GM18868 (cell line): Measurements from ENCODE around the gene ATAD1.
"Not testable (repeated sequence)": the region's sequence is repeated elsewhere in the genome, so short reads cannot be mapped to it uniquely, and the experiment has no call there.

ENCODE experiments used
- ATAC-seq: cut with Tn5 transposase; IDR thresholded peaks from one replicate; pipeline ENCODE4 v1.9.1; 2021; ENCODE audit warnings: mild to moderate bottlenecking, moderate library complexity; ENCODE audit not compliant: unreplicated experiment

The ATAD1 gene

GRCh38 chr10:87803831-87804230 is 14.2 kb downstream of the ATAD1 start:
- no peak for ATAC-seq

DNA sequence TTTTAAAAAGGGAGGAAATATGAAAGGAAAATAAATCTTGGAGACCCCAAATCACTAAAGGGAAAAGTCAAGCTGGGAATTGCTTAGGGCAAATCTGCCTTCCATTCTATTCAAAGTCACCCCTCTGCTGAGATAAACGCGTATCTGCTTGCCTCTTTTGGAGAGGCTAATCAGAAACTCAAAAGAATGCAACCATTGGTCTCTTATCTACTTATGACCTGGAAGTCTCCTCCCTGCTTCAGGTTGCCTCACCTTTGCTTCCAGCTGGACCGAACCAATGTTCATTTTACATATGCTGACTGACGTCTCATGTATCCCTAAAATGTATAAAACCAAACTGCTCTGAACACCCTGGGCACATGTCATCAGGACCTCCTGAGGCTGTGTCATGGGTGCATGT is 14.7 kb downstream of the ATAD1 start:
- ATAC-seq = no peak

GRCh38 chr10:87801813-87802435 is 16.1 kb downstream of the ATAD1 start:
- ATAC-seq = not testable (repeated sequence)

- ATAC-seq = no peak
These were observed 18.2 kb downstream of the ATAD1 start for GRCh38 chr10:87799860-87800259.

GRCh38 chr10:87798082-87798481 is 19.9 kb downstream of the ATAD1 start:
- no peak for ATAC-seq

DNA sequence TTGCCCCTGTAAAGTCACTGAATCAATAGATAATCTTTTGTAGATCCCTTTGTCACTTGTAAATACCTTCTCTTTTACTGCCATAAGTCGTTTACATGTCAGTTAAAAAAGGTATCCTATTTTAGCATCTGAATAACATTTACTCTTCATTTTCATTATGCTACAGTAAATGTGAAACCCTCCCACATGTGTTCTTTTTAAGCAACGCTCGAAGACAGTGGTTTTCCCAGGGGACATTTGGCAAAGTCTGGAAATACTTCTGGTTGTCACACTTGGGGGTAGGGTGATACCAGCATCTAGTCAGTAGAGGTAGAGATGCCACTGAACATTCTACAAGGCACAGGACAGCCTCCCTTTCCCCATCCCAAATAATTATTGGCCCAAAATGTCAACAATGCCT is 23.7 kb downstream of the ATAD1 start:
- ATAC-seq = peak; percentile 72

- no peak for ATAC-seq
These were observed 27.8 kb downstream of the ATAD1 start for GRCh38 chr10:87790185-87790584.

DNA sequence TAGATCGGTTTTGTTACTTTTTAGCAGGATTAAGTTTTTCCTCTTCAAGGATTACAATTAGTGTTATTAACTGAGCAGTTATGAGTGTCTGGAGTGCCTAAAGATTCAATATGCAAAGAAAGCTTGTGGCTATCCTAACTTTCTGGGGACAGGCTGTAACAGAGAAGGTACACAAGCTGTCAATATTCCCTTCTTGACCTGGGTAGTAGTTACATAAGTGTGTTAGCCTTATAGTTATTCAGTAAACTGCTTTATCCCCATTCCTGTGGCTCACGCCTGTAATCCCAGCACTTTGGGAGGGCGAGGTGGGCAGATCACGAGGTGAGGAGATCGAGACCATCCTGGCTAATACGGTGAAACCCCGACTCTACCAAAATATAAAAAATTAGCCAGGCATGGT is 31.6 kb downstream of the ATAD1 start:
- no peak for ATAC-seq

- ATAC-seq = no peak
These were observed 35.3 kb downstream of the ATAD1 start for GRCh38 chr10:87782721-87783120.

- no peak for ATAC-seq
These were observed 36.5 kb downstream of the ATAD1 start for GRCh38 chr10:87781545-87781944.

DNA sequence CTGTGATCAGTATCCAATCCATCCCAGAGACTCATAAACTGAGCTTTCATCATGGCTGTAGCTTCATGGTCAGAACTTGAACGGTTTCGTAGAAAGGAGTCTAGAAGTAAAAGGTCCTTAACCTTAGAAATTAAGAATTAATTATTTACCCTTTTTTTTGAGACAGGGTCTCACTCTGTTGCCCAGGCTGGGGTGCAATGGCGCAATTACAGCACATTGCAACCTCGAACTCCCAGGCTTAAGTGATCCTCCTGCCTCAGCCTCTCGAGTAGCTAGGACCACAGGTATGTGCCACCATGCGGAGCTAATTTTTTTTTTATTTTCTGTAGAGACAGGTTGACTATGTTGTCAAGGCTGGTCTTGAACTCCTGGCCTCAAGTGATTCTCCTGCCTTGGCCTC is 41.7 kb downstream of the ATAD1 start:
- ATAC-seq = no peak

- ATAC-seq = no peak
These were observed 42.3 kb downstream of the ATAD1 start for GRCh38 chr10:87775766-87776165.

DNA sequence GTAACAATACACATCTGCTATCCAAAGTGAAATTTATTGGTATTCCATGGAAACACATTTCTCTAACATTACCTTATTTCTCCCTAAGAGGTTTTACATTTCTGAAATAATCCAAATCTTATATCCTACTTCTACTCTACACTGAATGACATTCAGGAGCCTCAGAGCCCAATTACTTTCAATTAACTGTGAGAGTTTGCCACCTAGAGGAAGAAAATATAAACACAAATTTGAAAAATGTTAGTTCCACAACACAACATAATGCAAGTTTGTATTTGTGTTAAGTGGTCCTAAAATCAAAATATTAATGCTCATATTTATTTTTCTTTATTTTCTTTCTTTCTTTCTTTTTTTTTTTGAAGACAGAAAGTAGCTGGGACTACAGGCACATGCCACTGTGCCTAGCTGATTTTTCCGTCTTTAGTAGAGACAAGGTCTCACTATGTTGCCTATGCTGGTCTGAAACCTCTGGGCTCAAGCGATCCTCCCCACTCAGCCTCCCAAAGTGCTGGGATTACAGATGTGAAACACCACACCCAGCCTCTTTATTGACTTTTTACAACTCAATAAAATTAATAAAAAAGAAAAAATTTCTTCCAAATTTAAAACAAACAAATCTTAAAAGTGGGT is 46.0 kb downstream of the ATAD1 start:
- ATAC-seq = no peak

DNA sequence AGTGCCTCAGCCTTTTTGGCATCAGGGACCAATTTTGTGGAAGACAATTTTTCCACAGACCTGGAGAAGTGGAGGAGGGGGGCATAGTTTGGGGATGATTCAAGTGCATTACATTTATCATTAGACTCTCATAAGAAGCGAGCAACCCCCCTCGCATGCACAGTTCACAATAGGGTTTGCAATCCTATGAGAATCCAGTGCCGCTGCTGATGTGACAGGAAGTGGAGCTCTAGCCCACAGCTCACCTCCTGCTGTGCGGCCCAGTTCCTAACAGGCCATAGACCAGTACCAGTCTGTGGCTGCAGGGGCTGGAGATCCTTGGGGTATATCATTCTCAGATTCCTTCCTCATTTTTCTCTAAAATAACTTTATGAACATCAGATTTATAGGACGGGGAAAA is 50.8 kb downstream of the ATAD1 start:
- ATAC-seq = no peak

DNA sequence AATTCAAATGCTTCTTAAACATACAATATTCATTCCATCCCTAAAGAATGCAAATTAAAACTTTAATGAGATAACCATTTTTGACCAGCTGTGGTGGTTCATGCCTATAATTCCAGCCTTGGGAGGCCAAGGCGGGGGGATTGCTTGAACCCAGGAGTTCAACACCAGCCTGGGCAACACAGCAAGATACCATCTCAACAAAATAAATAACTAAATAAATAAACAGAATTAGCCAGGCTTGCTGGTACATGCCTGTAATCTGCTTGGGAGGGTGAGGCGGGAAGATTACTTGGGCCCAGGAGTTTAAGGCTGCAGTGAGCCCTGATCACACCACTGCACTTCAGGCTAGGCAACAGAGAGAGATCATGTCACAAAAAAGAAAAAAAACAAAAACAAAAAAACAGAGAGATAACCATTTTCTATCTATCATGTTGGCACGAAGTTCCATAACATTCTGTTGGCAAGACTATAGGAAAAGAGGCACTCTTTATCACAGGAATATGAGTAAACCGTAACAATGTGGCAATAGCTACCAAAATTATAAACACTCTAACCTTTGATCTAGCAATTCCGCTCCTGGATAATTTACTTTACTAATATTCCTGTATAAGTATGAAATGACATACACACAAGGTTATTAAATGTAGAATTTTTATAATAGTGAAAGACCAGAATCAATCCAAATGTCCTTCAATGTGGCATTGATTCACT is 52.2 kb downstream of the ATAD1 start:
- no peak for ATAC-seq

DNA sequence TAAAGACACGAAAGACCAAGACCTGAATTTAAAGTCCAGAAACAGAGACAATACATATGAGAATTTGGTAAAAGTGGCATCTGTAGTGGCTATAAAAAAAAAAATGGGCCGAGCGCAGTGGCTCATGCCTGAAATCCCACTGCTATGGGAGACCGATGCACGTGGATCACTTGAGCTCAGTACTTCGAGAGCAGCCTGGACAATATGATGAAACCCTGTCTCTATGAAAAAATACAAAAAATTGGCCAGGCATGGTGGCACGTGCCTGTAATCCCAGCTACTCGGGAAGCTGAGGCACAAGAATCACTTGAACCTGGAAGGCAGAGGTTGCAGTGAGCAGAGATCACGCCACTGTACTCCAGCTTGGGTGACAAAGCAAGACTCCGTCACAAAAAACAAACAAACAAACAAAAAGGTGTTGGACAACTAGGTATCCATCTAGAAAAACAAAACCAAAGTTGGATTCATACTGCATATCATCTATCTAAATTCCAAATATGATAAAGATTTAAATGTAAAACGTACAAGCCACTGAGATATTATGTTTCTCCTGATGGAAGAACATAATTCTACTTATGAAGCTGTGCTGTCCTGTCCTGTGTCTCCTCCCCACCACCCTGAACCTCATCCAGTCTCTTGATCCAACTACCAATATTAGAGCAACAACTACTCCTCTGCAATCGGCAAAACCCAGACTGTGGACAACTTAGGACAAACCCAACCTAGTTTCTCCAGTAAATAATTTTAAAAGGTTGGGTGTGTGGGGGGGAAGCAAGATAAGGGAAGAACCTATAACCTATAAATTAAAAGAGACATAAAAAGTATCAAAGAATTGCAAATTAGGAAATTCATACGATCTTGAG is 53.7 kb downstream of the ATAD1 start:
- no peak for ATAC-seq

GRCh38 chr10:87763086-87763861 is 54.8 kb downstream of the ATAD1 start:
- no peak for ATAC-seq

GRCh38 chr10:87761892-87762291 is 56.1 kb downstream of the ATAD1 start:
- no peak for ATAC-seq

DNA sequence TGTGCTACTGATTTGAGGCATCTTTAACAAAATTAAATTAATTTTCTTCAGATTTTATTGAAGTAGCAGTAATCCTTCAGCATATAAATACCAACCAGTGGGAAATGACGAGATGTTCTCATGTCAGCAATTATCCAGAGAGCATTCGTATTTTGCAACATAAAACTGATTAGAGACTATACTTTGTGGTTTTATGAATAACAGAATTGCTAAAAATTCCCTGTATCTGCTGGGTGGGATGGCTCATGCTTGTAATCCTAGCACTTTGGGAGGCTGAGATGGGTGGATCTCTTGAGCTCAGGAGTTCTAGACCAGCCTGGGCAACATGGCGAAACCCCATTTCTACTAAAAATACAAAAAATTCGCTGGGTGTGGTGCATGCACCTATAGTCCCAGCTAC is 56.9 kb downstream of the ATAD1 start:
- no peak for ATAC-seq

DNA sequence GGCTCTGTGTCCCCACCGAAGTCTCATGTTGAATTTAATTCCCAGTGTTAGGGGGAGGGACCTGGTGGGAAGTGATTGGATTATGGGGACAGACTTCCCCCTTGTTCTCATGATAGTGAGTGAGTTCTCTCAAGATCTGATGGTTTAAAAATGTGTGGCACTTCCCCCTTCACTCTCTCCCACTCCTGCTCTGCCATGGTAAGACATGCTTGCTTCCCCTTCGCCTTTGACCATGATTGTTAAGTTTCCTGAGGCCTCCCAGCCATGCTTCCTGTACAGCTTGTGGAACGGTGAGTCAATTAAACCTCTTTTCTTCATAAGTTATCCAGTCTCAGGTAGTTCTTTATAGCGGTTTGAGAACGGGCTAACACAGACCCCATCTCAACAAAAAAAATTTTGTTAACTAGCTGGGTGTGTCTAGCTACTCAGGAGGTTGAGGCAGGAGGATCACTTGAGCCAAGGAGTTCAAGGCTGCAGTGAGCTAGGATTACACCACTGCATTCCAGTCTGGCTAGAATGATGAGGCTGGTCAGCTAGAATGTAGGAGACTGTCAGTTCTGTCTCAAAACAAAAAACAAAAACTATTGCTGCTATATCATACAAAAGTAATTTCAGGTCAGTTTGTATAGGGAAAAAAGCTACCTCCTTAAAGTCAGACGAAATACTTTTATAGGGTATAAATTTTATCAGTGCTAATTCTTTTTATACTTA is 57.7 kb downstream of the ATAD1 start:
- ATAC-seq = no peak
